ENCODE results near the gene KCNG2.

KCNG2 gene

DNA sequence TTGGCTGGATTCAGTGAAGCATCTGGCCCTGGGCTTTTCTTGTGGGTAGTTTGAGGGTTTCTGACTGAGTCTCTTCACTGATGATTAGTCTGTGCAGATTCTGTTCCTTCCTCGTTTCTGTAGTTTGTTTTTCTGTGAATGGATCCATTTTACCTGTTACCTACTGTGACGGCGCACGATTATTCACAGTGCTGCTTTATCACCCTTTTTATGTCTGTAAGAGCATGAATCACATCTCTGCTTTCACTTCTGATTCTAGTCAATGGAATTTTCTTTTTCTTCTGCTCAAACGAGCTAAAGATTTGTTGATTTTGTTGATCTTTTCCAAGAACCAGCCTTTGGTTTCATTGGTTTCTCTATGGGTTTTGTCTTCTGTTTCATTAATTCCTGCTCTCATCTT, 92.9 kb downstream of the KCNG2 start:
- no peak for DNase-seq (ENCODE audit: low read depth, low spot score)
- H3K4me3 ChIP-seq (ENCODE audit: low read length) = no peak overlapping the region

GRCh38 chr18:79896738-79897137, 99.0 kb downstream of the KCNG2 start:
- no peak for DNase-seq (ENCODE audit: low read depth, low spot score)
- H3K4me3 ChIP-seq (ENCODE audit: low read length) = no peak overlapping the region

DNA sequence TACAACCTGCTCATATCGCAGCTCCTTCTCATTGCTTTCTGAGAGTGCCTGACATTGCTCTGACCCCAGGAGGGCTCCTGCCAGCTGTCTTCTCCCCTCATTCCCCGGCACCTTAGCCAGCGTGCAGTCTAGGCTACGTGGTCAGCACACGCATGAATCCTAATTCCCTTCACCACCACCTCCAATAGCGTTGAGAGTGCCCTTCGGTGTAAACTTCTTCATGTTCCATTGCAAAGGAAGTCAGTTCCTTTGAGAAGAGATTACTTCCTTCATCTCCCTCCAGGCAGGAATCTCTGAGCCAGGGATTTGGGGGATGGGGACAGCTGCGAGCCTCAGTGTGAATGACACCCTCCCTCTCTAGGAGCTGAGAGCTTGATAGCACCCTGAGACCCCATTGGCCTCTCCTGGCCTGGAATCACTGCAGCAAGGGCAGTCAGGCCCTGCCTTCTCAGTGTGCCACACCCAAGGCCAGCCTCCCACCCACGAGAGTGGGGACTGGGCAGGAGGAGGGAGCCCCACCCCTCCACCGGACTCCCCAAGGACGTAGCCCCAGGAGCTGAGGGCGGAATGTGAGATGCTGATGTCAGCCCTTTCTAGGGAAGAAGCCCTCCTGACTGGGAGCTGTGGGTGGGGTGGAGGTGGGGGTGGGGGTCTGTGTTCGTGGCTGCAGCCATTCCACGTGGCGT, 100.3 kb downstream of the KCNG2 start:
- no peak overlapping the region for H3K4me3 ChIP-seq (ENCODE audit: low read length)
- no peak for DNase-seq (ENCODE audit: low read depth, low spot score)

DNA sequence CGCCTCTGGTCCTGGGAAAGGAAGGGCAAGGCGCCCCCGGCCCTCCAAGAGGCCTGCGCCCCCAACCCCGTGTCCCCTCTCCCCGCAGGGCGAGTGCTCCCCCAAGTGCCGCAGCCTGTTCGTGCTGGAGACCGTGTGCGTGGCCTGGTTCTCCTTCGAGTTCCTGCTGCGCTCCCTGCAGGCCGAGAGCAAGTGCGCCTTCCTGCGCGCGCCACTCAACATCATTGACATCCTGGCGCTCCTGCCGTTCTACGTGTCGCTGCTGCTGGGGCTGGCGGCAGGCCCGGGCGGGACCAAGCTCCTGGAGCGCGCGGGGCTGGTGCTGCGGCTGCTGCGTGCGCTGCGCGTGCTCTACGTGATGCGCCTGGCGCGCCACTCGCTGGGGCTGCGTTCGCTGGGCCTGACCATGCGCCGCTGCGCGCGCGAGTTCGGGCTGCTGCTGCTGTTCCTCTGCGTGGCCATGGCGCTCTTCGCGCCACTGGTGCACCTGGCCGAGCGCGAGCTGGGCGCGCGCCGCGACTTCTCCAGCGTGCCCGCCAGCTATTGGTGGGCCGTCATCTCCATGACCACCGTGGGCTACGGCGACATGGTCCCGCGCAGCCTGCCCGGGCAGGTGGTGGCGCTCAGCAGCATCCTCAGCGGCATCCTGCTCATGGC, 101.3 kb downstream of the KCNG2 start:
- DNase-seq (ENCODE audit: low read depth, low spot score) = no peak
- no peak overlapping the region for H3K4me3 ChIP-seq (ENCODE audit: low read length)

DNA sequence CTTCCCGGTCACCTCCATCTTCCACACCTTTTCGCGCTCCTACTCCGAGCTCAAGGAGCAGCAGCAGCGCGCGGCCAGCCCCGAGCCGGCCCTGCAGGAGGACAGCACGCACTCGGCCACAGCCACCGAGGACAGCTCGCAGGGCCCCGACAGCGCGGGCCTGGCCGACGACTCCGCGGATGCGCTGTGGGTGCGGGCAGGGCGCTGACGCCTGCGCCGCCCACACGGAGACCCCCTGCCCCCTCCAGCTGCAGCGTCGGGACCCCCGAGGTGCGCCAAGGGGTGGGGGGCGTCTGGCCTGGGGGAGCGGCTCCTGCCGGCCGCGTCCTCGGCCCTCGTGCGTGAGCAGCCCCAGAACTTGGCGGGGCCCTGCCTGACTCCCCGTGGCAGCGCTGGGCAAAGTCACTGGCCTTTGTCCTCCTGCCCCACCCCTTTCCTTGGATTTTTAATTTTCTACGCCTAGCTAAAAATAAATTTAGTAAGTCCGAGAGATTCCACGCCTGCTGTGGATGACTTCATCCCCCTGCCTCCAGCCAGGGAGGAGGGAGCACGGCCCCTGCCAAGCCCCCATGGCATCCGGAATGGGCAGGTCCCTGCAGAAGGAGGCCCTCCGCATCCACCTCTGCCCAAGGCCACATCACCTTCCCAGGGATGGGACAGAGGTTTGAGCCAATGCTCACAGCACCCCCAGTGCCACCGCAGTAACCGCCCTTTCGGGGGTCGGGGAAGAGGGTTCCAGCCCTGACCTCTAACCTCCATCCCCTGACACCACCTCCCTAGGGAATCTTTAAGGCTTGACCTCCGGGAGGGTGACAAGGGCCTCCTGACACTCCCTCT, 102.1 kb downstream of the KCNG2 start:
- no peak overlapping the region for H3K4me3 ChIP-seq (ENCODE audit: low read length)
- no peak for DNase-seq (ENCODE audit: low read depth, low spot score)

DNA sequence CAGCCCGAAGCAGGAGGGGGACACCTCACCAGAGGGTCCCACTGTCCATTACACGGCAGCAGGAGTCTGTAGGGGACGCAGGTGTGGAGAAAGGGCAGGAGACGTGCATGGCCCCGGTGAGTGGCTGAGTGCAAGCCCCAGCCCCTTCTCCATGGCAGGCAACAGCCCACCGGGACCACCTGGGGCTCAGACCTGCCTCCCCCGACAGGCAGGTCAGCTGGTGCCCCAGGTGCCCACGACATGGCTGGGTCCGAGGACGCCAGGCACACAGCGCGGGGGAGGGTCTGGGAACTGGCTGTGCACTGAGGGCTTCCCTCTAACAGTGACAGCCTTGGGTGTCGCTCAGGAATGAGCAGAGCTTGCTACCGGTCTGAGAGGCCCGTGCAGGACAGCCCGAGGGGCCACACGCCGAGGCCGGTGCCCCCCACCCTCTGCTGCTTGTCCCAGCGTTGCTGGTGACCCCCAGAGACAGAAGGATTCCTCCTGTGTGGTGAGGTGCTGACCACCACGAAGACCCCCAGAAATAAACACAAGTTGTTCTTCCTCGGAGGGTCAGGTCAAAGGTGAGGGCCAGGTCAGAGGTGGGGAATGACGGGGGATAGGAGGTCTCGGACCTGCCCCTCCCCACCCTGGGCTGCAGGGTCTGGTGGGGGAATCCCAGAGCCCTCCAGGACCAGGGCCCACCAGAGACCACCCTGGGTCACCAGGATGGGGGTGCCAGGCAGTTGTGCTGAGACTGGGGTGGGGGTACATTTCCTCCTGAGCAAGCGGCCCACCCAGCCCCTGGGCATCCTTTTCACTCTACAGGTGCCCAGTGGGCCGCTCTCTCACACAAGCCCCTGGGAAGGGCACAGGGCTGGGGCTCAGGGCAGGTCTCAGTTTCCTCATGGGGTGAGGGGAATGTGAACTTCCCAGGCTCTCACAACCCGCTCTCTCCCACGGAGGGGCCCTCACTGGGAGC, 103.2 kb downstream of the KCNG2 start:
- no peak for DNase-seq (ENCODE audit: low read depth, low spot score)

DNA sequence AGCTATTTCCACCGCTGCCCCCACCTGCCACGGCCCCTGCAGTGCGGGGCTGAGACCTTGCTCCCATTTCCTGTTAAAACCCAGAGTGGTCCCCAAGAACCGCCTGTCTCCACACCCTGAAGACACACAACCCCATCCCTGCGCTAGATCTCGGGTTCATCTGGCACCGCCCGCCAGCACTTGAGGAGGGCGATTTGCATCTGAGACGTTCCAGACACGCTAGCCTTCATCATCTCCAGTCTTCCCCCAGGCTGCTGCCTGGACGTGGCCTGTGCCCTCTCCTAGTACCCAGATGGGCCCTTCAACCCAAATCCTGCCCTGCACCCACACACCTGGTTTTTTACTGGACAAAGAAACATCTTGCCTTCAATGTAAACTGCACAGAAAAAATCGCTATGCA, 103.9 kb downstream of the KCNG2 start:
- no peak for DNase-seq (ENCODE audit: low read depth, low spot score)
- no peak overlapping the region for H3K4me3 ChIP-seq (ENCODE audit: low read length)

More for the DNA sequence above, 103.2 kb downstream of the KCNG2 start:
- H3K4me3 ChIP-seq (ENCODE audit: low read length) = no peak overlapping the region

GRCh38 chr18:79902075-79902474, 104.3 kb downstream of the KCNG2 start:
- no peak overlapping the region for H3K4me3 ChIP-seq (ENCODE audit: low read length)
- DNase-seq (ENCODE audit: low read depth, low spot score) = no peak

DNA sequence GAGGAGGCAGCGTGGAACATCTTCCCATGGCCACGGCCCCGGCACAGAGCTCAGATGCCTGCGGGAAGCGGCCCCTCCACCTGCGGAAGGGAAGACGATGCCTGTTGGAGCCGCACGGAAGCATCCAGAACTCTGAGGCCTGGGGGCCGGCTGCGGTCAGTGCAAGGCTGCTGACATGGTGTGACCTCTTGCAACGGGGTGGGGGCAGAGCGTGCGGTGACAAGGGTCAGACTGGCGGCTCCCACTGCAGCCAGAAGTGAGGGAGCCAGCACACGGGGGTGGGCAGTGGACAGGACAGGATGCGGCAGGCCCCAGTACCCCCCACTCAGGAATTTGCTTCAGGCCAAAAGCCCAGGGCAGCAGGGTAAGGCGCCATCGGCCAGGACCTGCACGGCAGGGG, 104.9 kb downstream of the KCNG2 start:
- H3K4me3 ChIP-seq (ENCODE audit: low read length) = no peak overlapping the region
- DNase-seq (ENCODE audit: low read depth, low spot score) = no peak

GRCh38 chr18:79903071-79903635, 105.4 kb downstream of the KCNG2 start:
- DNase-seq (ENCODE audit: low read depth, low spot score) = no peak
- H3K4me3 ChIP-seq (ENCODE audit: low read length) = no peak overlapping the region

DNA sequence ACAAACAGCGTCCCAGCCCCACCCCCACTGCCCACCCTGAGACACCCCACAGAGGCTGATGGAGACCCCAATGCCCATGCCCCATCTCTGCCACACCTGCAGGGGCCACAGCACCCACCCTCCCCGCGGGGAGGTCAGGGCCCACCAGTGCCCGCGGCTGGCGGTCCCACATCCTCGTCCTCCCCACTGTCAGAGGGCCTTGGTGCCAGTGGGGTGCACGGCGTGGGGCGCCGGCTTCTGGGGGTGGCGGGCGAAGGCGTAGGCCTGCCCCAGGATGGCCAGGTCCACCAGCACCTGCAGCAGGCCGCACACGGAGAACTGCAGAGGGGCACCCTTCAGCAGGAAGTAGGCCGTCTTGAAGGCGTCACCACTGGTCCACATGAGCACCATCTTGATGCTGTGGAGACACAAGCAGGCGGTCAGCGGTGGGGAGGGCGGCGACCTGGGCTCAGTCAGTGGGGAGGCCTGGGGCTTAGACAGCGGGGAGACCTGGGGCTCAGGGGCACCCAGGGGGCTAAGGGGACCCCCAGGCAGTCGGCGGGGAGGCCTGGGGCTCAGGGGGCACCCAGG, 106.1 kb downstream of the KCNG2 start:
- no peak for DNase-seq (ENCODE audit: low read depth, low spot score)
- H3K4me3 ChIP-seq (ENCODE audit: low read length) = no peak overlapping the region

DNA sequence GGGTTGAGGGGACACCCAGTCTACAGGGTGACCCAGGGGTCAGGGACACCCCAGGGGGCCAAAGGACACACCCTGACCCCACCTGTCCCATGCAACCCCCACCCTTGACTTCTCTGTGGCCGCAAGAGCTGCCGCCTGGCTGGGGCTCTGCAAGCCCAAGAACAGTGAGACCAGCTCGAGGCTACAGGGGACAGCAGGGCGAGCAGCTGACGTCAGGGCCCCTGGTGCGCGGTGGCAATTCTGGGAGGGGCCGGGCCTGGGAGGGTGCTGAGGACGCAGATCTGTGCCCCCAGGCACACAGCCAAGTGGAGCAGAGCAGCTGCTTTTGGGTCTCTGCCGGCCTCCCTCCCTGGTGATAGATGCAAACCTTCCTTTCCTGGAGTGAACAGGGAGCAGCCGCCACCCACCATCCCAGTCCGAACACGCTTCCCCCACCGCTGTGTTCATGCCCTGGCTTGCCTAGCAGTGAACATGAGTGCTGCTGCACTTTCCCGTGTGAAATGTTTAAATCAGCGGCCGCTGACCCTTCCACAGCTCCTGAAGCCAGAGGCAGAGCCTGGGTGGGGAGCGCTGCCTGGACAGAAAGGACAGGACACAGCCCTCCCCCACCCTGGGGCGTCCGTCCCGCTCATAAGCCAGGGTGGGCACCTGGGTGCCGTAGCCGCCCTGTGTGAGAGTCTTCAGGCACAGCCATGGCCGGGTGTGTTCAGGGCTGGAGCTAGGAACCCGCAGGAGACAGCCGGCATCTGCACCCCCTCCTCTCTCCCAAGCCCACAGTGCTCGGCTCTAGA, 106.8 kb downstream of the KCNG2 start:
- no peak for DNase-seq (ENCODE audit: low read depth, low spot score)
- H3K4me3 ChIP-seq (ENCODE audit: low read length) = no peak overlapping the region

- no peak overlapping the region for H3K4me3 ChIP-seq (ENCODE audit: low read length)
- DNase-seq (ENCODE audit: low read depth, low spot score) = no peak
Observed at GRCh38 chr18:79905389-79905911, 107.7 kb downstream of the KCNG2 start.

GRCh38 chr18:79905993-79906392, 108.3 kb downstream of the KCNG2 start:
- DNase-seq (ENCODE audit: low read depth, low spot score) = no peak

GRCh38 chr18:79906706-79907105, 109.0 kb downstream of the KCNG2 start:
- H3K4me3 ChIP-seq (ENCODE audit: low read length) = no peak overlapping the region
- no peak for DNase-seq (ENCODE audit: low read depth, low spot score)

More at GRCh38 chr18:79905993-79906392, 108.3 kb downstream of the KCNG2 start:
- H3K4me3 ChIP-seq (ENCODE audit: low read length) = no peak overlapping the region

DNA sequence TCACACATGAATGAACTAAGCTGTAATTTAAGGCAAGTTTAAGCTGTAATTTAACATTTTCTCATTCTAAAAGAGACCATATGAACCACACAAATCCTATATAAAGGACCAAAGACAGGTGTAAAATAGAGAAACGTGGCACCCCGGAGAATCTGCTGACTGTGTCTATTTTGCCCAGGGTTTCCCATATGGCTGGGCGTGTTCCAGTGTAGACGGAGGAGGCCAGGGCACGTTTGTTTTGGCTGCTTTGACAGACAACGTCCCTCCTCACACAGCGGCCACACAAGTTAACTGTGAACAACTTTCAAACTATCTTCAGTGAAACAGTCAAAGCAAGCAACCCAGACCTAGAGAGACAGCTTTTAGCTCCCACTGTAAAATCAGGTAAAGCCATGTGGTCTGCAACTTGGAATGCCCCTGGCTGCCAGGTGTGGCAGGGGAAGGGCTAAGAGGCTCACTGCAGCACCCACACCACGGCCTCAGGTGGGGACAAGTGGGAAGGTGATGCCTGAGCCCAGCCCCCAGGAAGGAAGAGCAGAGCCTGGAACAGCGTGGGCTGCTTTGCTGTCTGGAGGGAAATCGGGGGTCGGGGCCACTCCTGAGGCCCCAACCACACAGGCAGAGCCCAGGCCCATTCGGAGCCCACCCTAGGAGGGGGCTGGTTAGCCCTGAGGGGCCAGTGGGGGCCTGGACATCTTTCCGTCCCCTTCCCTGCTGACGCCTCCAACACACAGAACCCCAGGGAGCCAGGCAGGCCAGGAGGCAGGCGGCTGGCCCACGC, 113.0 kb downstream of the KCNG2 start:
- DNase-seq (ENCODE audit: low read depth, low spot score) = no peak
- no peak overlapping the region for H3K4me3 ChIP-seq (ENCODE audit: low read length)
